ENCODE data around the gene PET100. TPM values are rescaled to one million over a fixed set of nuclear protein-coding genes. Genes with fewer than 3 reads are reported as not detected.

The PET100 gene
- total and polyA plus RNA-seq, 11 donors: 22.3 to 405 (median 136) TPM

DNA sequence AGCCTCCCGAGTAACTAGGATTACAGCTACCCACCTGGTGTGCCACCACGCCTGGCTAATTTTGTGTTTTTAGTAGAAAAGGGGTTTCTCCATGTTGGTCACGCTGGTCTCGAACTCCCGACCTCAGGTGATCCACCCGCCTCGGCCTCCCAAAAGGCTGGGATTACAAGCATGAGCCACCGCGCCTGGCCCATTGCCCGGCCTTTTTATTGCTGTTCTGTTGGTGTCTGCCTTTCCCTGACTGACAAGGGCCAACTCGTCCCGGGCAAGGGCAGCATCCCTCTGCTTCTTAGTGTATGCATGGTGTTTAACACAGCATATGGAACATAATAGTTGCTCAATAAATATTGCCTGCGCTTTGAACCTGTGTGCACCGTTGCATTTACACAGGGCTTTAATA is 33.1 kb downstream of the PET100 start:
- H3K27me3 ChIP-seq: peaks cover 0 to 26% (median 0%) of the 10 kb centered on the region in 9 donors
- H3K4me3 ChIP-seq: no peak overlapping the region
- no peak overlapping the region for H3K27ac ChIP-seq
- ATAC-seq: no peak
- H3K9me3 ChIP-seq: no peaks in the 10 kb centered on the region
- WGBS, 4 donors: 86 to 90% (median 88%) methylated on average over 14 of the region's 14 CpGs
- TF ChIP-seq, protein P1, sequence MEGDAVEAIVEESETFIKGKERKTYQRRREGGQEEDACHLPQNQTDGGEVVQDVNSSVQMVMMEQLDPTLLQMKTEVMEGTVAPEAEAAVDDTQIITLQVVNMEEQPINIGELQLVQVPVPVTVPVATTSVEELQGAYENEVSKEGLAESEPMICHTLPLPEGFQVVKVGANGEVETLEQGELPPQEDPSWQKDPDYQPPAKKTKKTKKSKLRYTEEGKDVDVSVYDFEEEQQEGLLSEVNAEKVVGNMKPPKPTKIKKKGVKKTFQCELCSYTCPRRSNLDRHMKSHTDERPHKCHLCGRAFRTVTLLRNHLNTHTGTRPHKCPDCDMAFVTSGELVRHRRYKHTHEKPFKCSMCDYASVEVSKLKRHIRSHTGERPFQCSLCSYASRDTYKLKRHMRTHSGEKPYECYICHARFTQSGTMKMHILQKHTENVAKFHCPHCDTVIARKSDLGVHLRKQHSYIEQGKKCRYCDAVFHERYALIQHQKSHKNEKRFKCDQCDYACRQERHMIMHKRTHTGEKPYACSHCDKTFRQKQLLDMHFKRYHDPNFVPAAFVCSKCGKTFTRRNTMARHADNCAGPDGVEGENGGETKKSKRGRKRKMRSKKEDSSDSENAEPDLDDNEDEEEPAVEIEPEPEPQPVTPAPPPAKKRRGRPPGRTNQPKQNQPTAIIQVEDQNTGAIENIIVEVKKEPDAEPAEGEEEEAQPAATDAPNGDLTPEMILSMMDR (IDR thresholded peaks at IDR 0.05): no peak
- no peak for TF ChIP-seq POLR2A (IDR thresholded peaks at IDR 0.05)
- no peaks in the 10 kb centered on the region for H3K36me3 ChIP-seq
- no peak for DNase-seq
- intact Hi-C loops (cut with DNase I): loop anchor here in 1 of 10 donors (10.0 kb wide), 1 partner anchor 98 kb away; no protein-coding TSS in a partner anchor
- peaks cover 0 to 10% (median 0%) of the 10 kb centered on the region in 12 donors for H3K4me1 ChIP-seq

DNA sequence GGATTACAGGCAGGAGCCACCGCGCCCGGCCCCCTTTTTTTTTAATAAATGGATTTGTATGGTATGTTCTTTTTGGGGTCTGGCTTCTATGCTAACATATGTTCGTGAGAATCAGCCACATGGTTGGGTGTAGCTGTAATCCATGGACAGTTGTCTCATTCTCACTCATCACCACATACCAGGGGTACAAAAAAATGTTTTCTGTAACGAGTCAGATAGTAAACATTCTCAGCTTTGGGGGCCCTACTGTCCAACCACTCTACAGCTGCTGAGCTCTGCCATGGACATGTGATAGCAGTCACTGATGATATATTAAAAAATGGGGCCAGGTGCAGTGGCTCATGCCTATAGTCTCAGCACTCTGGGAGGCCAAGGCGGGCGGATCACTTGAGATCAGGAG is 34.1 kb downstream of the PET100 start:
- WGBS, 4 donors: 59 to 71% (median 70%) methylated on average over 7 of the region's 7 CpGs
- ATAC-seq: no peak
- no peak for DNase-seq

DNA sequence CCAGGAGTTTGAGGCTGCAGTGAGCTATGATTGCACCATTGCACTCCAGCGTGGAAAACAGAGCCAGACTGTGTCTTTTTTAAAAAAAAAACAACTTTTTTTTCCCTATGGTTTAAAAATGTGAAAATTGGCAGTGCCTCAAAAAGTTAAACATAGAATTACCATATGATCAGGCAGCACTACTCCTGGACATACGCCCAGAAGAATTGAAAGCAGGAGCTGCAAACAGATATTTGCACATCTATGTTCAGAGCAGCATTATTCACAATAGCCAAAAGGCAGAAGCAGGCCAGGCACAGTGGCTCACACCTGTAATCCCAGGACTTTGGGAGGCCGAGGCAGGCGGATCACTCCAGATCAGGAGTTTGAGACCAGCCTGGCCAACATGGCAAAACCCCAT is 35.5 kb downstream of the PET100 start:
- Histone ChIP-seq H3K27me3 (peaks cover 0 to 35% (median 10%) of the 10 kb centered on the region in 9 donors), H3K4me3 (no peak overlapping the region), H3K4me1 (no peaks in the 10 kb centered on the region), H3K36me3 (no peaks in the 10 kb centered on the region), H3K27ac (no peak overlapping the region), H3K9me3 (no peaks in the 10 kb centered on the region)
- intact Hi-C loops (cut with DNase I): loop anchor here in 1 of 10 donors (10.0 kb wide), 1 partner anchor 100 kb away; no protein-coding TSS in a partner anchor
- WGBS, 4 donors: 45 to 61% (median 58%) methylated on average over 4 of the region's 4 CpGs
- TF ChIP-seq, protein P1 (IDR thresholded peaks at IDR 0.05): no peak
- no peak for TF ChIP-seq POLR2A (IDR thresholded peaks at IDR 0.05)
- DNase-seq: no peak
- ATAC-seq: no peak

More for the DNA sequence above, 34.1 kb downstream of the PET100 start:
- intact Hi-C loops (cut with DNase I): loop anchor here in 1 of 10 donors (10.0 kb wide), 1 partner anchor 99 kb away; no protein-coding TSS in a partner anchor
- Histone ChIP-seq H3K27me3 (peaks cover 0 to 28% (median 0%) of the 10 kb centered on the region in 9 donors), H3K4me1 (no peaks in the 10 kb centered on the region), H3K9me3 (no peaks in the 10 kb centered on the region), H3K4me3 (no peak overlapping the region), H3K36me3 (no peaks in the 10 kb centered on the region), H3K27ac (no peak overlapping the region)
- TF ChIP-seq, protein P1 (IDR thresholded peaks at IDR 0.05): no peak
- TF ChIP-seq POLR2A (IDR thresholded peaks at IDR 0.05): no peak

DNA sequence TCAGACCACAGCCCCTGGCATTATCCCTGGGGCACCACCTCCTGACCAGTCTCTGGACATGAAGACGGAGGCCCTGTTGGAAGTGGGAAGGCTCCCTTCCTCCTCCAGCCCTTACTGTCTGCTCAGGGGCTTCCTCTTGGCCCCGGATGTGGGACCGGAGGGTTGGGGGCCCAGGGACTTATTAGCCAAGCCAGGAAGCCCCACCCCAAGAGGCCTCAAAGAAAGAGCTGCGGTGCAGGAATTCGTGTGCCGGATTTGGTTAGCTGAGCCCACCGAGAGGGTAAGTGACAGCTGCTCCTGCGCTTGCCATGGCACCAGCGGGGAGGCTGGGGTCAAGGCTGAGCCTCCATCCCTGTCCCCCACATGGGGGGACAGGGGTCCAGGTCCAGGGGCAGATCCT is 39.2 kb downstream of the PET100 start, which contains the start of gene RETN:
Gene RETN (plus strand): TSS at position 208 of the 400 bp plus-strand sequence. CDS start 278 bp downstream, outside the sequence.
- peaks cover 0 to 37% (median 15%) of the 10 kb centered on the region in 9 donors for H3K27me3 ChIP-seq
- no peak for TF ChIP-seq POLR2A (IDR thresholded peaks at IDR 0.05)
- TF ChIP-seq, protein P1 (IDR thresholded peaks at IDR 0.05): no peak
- intact Hi-C loops (cut with DNase I): loop anchor here in 1 of 10 donors (10.0 kb wide), 1 partner anchor 104 kb away; no protein-coding TSS in a partner anchor
- 58 to 75% (median 72%) methylated on average over 6 to 9 of the region's 9 CpGs for WGBS, 4 donors
- H3K4me3 ChIP-seq: peak within 1 kb of the TSS in 1 of 12 donors; percentile 17
- peaks cover 0 to 3% (median 0%) of the 10 kb centered on the region in 12 donors for H3K4me1 ChIP-seq
- no peaks in the 10 kb centered on the region for H3K36me3 ChIP-seq
- H3K27ac ChIP-seq: no peak within 1 kb of the TSS
- DNase-seq (no peak), ATAC-seq (no peak)
- peaks cover 0 to 4% (median 0%) of the 10 kb centered on the region in 12 donors for H3K9me3 ChIP-seq

Data from heart left ventricle (tissue), 16 donors.